ENCODE results near the gene SUMO2.
"Not testable (repeated sequence)": the region's sequence is repeated elsewhere in the genome, so short reads cannot be mapped to it uniquely, and the experiment has no call there.

Gene SUMO2

GRCh38 chr17:75144816-75145512 lies 37.8 kb downstream of the SUMO2 start:
- DNase-seq (ENCODE audit: low read depth), result no peak

GRCh38 chr17:75142236-75142971 lies 40.4 kb downstream of the SUMO2 start:
- no peak for DNase-seq (ENCODE audit: low read depth)

GRCh38 chr17:75138519-75138918 lies 44.2 kb downstream of the SUMO2 start:
- DNase-seq (ENCODE audit: low read depth), result no peak

- DNase-seq (ENCODE audit: low read depth), result not testable (repeated sequence)
Measured at GRCh38 chr17:75137762-75138161, 45.0 kb downstream of the SUMO2 start.

GRCh38 chr17:75135946-75136345 lies 46.8 kb downstream of the SUMO2 start:
- no peak for DNase-seq (ENCODE audit: low read depth)

- DNase-seq (ENCODE audit: low read depth), result no peak
Measured at GRCh38 chr17:75135452-75135851, 47.3 kb downstream of the SUMO2 start.

- DNase-seq (ENCODE audit: low read depth), result not testable (repeated sequence)
Measured at GRCh38 chr17:75133607-75134347, 49.0 kb downstream of the SUMO2 start.

- DNase-seq (ENCODE audit: low read depth), result no peak
Measured at GRCh38 chr17:75133001-75133400, 49.8 kb downstream of the SUMO2 start.

GRCh38 chr17:75132018-75133000 lies 50.5 kb downstream of the SUMO2 start:
- DNase-seq (ENCODE audit: low read depth), result not testable (repeated sequence)

GRCh38 chr17:75131278-75132017 lies 51.3 kb downstream of the SUMO2 start, which contains the start of gene NT5C:
Gene NT5C (minus strand): TSS chr17:75131742. CDS start chr17:75131707, 35 bp downstream.
- peak; percentile 48 for DNase-seq (ENCODE audit: low read depth)

- peak; percentile 29 for DNase-seq (ENCODE audit: low read depth)
Measured at GRCh38 chr17:75130632-75131277, 52.0 kb downstream of the SUMO2 start.

- no peak for DNase-seq (ENCODE audit: low read depth)
Measured at GRCh38 chr17:75130059-75130631, 52.6 kb downstream of the SUMO2 start.

GRCh38 chr17:75129576-75129975 lies 53.2 kb downstream of the SUMO2 start:
- no peak for DNase-seq (ENCODE audit: low read depth)

GRCh38 chr17:75128694-75129505 lies 53.9 kb downstream of the SUMO2 start:
- DNase-seq (ENCODE audit: low read depth), result no peak

GRCh38 chr17:75127936-75128335 lies 54.8 kb downstream of the SUMO2 start:
- not testable (repeated sequence) for DNase-seq (ENCODE audit: low read depth)

- no peak for DNase-seq (ENCODE audit: low read depth)
Measured at GRCh38 chr17:75126954-75127353, 55.8 kb downstream of the SUMO2 start.

- no peak for DNase-seq (ENCODE audit: low read depth)
Measured at GRCh38 chr17:75125984-75126383, 56.8 kb downstream of the SUMO2 start.

- no peak for DNase-seq (ENCODE audit: low read depth)
Measured at GRCh38 chr17:75124819-75125162, 58.0 kb downstream of the SUMO2 start.

All from activated T-cell treated with anti-CD3 and anti-CD28 coated beads for 1 hour (primary cell).